ENCODE data around the gene VPS18.

VPS18 gene

DNA sequence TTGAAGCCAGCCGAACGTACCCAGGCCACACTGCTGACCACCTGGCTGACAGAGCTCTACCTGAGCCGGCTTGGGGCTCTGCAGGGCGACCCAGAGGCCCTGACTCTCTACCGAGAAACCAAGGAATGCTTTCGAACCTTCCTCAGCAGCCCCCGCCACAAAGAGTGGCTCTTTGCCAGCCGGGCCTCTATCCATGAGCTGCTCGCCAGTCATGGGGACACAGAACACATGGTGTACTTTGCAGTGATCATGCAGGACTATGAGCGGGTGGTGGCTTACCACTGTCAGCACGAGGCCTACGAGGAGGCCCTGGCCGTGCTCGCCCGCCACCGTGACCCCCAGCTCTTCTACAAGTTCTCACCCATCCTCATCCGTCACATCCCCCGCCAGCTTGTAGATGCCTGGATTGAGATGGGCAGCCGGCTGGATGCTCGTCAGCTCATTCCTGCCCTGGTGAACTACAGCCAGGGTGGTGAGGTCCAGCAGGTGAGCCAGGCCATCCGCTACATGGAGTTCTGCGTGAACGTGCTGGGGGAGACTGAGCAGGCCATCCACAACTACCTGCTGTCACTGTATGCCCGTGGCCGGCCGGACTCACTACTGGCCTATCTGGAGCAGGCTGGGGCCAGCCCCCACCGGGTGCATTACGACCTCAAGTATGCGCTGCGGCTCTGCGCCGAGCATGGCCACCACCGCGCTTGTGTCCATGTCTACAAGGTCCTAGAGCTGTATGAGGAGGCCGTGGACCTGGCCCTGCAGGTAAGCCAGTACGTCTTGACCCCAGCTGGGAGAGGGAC lies 6.2 kb downstream of the VPS18 start:
- no peak for DNase-seq (ENCODE audit: low read depth in 2 of 2)

DNA sequence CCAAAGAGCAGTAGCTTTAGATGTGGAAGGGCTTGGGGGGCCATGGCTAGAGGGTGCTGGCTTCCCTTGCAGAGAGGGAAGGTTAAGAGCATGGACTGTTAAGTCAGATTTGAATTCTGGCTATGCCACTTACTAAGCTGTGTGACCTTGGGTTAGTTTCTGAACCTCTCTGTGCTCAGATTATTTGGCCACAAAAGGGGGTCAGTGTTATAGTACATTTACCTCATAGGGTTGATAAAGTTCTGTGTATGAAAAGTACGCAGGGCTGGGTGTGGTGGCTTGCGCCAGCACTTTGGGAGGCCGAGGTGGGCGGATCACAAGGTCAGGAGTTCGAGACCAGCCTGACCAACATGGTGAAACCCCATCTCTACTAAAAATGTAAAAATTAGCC lies 6.8 kb downstream of the VPS18 start:
- no peak for DNase-seq (ENCODE audit: low read depth in 2 of 2)

DNA sequence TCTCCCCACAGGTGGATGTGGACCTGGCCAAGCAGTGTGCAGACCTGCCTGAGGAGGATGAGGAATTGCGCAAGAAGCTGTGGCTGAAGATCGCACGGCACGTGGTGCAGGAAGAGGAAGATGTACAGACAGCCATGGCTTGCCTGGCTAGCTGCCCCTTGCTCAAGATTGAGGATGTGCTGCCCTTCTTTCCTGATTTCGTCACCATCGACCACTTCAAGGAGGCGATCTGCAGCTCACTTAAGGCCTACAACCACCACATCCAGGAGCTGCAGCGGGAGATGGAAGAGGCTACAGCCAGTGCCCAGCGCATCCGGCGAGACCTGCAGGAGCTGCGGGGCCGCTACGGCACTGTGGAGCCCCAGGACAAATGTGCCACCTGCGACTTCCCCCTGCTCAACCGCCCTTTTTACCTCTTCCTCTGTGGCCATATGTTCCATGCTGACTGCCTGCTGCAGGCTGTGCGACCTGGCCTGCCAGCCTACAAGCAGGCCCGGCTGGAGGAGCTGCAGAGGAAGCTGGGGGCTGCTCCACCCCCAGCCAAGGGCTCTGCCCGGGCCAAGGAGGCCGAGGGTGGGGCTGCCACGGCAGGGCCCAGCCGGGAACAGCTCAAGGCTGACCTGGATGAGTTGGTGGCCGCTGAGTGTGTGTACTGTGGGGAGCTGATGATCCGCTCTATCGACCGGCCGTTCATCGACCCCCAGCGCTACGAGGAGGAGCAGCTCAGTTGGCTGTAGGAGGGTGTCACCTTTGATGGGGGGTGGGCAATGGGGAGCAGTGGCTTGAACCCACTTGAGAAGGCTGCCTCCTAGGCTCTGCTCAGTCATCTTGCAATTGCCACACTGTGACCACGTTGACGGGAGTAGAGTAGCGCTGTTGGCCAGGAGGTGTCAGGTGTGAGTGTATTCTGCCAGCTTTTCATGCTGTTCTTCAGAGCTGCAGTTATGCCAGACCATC lies 8.6 kb downstream of the VPS18 start:
- DNase-seq (ENCODE audit: low read depth in 2 of 2), result no peak

DNA sequence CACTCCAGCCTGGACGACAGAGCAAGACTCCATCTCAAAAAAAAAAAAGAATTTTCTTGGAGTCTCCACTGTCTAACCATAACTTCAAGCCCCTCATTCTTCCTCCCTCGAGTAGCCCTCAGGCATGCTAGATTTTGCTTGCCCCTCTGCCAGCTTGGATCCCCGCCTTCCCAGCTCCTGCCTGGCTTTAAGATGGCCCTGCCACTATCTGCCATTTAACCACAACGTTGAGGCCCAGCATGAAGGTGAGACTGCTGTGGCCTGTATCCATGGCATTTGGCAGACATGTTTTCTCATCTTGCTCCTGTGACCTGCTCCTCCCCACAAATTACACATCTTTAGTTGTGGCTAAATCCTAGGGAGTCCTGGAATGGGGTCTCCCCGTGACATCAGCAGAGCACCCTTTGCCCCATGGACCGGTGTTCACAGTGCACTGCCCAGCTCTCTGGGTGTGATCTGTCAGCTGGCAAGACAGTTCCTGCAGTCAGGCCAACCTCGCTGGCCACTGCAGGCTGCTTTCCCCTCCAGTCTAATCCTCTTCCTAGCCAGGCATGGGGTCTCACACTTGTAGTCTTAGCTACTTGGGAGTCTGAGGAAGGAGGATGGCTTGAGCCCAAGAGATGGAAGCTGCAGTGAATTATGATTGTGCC lies 10.4 kb downstream of the VPS18 start:
- DNase-seq (ENCODE audit: low read depth in 2 of 2), result no peak

DNA sequence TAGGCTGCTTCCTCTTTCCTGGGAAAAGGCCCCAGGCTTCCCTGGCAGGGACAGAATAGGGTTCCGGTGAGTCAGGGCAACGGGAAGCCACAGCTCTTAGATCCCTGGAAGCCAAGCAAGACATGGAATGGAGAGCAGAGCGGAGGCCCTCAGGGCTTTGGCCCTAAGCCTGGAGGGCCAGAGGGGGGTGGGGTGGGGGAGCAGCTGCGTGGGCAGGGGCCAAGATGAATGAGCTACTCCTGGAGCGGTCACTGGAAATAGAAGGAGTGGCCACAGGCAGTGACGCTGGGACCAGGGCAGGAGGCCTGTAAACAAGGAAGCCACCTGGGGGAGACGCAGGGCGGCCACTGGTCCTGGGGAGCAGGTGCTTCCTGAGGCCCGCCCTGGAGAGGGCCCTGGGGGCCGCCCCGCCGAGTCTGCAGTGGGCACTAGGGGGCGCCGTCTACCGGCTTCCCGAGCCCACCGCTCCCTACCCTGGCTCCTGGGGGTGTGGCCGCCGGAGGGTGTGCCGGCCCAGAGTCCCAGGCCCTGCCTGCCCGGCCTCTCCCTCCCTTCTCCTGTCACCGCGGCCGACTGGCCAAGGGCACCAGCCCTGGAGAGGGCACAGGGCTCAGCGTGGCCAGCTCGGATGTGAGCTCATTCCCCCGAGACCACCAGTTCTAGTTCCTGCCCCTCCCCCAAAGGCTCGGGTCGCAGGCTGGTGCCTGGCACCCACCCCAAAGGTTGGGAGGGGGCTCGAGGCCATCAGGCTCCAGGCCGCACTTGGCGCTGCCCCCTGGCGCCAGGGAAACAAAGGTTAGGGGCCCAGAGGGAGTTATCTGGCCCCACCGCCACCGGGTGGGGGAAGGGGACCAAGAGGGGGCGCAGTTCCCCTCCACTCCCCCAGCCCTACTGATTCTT lies 12.1 kb downstream of the VPS18 start:
- peak; percentile 41 to 68 for DNase-seq (ENCODE audit: low read depth in 2 of 2)

DNA sequence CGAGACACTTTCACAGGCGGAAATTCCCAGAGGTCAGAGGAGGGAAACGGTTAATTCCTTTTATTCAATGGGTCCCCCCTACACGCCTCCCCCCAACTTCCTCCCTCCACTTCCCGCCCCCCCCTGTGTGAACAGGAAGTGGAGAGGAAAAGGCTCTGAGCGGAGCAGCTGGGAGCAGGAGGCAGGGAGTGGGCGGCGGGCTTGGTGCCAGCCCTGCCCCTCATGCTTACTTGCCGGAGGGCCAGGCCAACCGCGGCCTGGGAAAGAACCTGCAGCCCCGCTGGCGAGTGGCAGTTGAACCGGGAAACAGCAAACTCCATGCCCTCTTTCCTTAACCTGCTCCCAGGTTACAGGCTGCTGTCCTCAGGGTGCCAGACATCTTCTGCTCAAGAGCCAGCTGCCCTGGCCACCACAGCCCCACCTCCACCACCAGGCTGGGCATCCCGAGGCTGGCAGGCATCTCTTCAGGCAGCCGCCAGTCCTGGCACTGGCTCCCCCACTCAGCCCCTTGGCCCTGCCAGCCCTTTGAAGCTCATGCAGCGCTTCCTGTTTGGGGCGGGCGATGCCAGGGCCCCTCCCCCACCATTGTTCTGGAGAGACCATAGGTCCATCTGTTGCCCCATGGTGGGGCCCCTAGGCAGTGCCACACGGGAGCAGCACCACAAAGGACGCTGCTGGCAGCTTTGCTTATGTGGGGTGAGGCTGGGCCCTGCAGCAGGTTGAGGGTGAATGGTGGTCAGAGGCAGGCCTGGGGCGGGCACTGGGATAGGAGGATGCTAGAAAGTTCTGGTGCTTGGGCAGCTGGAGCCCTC lies 12.9 kb downstream of the VPS18 start:
- DNase-seq (ENCODE audit: low read depth in 2 of 2), result peak in 1 of 2 donors; percentile 43

DNA sequence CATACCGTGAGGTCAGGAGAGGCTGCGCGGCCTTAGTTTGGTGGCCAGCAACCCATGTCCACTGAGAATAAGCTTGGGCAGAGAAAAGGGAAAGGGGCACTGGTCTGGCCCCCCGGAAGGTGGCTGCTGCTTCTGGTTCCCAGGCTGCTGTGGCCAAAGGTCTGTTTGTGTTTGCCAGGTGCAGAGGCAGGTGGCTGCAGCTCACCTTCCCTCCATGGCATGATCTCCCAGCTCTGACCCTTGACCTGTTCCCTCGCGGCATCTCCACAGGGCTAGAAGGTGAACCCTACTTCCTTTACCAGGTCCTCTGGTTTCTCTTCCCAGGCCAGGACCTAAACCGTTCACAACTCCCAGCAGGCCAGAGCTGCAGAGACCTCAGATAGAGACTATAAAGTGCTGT lies 13.8 kb downstream of the VPS18 start:
- DNase-seq (ENCODE audit: low read depth in 2 of 2), result no peak

DNA sequence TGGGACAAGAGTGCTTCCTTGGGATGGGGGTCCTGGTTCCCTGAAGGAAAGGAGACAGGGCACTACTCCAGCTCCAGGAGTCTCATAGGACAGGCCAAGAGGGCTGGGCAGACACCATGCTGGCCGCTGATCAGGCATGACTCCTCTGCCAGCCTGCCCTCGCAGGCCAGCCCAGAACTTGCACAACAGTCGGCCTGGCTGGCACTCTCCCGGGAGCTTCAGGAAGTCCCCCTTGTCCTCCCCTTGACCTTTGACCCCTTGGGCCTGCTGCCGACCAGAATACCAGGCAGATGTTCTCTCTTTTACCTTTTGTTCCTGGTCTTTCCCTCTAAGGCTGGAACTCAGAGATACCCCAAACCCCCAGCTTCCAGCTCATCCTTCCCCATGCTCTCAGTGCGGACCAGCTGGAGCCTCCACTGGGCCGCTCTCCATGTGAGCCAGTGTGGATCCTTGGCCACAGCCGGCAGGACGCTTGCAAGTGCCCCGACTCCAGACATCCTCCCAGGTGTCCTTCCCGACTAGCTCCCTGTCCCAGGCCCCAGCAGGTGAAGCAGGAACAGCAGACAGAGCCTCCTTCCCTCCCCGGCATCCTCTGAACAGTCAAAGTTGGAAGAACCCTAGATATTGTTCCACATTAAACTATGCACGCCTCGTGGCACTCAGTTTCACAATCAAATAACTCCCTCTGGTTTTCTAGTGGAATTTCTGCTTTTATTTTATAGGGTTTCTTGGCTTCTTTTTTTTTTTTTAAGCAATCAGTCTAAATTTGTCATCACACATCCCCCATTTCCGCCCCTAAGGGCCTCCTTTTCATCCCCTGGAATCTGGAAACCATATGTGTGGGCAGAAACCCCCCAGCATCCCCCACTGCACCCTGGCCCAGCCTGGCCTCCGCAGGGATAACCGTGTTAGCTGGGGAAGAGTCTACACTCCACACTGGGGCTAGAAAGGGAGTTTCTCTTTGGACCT lies 15.7 kb downstream of the VPS18 start:
- no peak for DNase-seq (ENCODE audit: low read depth in 2 of 2)

DNA sequence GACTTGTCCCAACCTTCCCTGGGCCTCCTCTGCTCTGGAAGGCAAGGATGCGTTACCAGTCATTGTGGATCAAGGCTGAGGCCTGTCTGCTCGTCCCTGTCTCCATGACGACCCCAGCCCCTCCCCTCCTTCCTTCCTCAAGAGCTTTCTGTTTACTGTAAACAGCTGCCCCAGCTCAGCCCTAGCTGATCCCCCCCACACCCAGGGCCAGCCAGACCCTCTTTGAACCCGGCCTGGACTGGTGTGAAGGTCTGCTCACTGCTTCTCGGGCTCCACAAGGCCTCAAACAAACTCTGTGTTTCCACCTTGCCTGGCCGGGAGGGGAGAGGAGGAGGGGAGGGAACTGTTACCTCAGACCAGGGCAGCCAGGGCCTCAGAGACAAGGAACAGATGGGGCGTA lies 16.9 kb downstream of the VPS18 start:
- no peak for DNase-seq (ENCODE audit: low read depth in 2 of 2)

DNA sequence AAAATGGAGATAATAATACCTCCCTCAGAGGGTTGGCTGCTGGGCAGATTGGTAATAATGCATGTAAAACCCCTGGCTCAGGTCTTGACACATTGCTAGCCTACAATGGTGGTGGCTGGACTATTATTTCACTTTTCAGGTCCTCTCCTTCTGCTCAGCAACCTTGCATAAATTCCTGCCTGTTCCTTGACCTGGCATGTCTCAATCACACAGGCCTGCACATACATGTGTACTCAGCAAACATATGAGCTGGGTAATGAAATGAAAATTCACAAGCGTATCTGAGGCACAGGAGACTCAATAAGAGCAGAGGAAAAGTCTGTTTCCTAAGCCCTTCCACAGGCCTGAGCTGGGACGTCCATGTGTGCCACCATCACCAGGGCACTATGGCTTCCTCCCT lies 17.4 kb downstream of the VPS18 start:
- DNase-seq (ENCODE audit: low read depth in 2 of 2), result no peak

DNA sequence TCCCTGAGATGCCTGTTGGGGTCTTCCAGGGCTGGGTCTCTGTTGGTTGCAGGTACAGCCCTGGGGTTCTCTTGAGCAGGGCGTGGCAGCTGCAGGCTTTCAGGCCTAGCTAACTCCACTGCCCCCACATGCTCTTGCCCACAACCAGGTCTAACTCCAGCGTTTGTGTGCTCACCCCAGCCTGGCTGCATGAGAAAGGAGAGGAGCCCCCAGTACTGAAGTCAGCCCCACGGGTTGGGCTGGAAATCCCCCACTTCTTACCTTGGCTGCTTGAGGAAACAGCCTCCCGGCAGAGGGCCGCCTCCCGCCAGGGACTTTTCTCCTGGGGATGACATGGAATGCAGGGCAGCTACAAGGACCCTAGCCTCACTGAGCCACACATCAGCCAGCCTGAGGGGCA lies 18.2 kb downstream of the VPS18 start:
- no peak for DNase-seq (ENCODE audit: low read depth in 2 of 2)

DNA sequence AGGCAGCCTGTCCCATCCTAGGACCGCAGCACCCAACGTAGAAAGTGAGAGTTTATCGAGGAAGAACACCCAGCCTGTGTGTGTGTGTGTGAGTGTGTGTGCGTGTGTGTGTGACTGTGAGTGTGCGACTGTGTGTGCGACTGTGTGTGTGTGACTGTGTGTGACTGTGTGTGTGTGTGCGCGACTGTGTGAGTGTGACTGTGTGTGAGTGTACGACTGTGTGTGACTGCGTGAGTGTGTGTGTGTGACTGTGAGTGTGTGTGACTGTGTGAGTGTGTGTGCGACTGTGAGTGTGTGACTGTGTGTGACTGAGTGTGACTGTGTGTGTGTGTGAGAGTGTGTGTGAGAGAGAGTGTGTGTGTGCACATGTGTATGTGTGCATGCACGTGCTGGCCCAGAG lies 19.8 kb downstream of the VPS18 start:
- DNase-seq (ENCODE audit: low read depth in 2 of 2), result no peak

DNA sequence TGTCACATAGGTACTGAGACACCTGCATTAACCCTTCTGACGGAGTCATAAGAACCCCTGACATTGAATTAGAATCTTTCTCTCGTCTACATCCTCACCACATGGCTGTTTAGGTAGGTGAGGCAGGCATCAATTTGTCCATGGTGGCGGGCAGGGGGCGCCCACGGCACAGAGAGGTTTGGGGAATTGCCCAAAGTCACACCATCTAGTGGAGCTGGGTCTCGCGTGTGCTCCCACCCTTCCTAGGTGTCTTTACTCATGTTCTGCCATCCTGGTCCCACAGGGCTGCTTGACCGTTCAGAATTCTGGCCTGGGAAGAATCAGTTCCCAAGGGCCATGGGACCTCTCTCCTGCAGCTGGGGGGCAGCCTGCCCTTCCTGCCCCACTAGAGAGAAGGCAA lies 20.2 kb downstream of the VPS18 start:
- DNase-seq (ENCODE audit: low read depth in 2 of 2), result no peak

DNA sequence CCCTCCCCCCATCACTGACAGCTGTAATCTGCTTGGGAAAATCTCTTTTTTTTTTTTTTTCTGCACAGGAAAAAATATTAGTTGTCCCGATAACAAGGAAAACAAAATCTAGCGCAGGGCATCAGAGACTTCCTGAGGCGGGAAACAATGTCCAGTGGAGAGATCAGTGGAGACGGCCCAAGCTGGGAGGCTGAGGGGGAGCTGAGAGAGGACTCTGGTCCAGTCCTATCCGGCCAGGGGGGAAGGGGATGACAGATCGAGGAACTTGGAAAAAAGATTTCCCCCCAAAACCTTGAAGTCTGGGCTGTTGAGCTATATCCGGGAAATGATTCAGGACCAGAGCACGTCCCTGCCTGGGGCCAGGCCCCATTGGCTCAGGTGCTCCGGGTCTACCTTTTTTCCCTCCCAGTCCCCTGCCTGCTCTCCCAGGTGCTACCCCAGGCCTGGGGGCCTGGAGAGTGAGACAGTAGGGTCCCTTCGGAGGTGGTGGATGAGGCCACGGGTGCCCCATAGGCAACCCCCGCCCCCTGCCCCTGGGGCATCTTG lies 20.9 kb downstream of the VPS18 start:
- DNase-seq (ENCODE audit: low read depth in 2 of 2), result no peak

DNA sequence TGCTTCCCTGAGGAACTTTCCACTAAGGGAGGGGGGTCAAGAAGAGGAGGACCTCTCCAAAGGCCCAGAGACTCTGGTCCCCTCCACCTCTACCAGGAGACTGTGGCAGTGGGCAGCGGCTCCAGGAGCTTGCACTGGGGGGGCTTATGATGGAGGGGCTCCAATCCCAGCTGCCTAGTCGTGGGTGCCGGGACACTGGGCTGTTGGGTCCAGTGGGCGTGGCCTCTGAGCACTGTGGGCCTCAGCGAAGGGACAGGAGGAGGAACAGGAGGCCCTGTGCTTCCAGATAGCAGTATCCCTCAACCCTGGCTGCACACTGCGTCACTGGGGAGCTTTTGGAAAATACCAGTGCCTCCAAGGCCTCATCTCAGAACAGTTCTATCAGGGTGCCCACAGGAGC lies 21.4 kb downstream of the VPS18 start:
- no peak for DNase-seq (ENCODE audit: low read depth in 2 of 2)

DNA sequence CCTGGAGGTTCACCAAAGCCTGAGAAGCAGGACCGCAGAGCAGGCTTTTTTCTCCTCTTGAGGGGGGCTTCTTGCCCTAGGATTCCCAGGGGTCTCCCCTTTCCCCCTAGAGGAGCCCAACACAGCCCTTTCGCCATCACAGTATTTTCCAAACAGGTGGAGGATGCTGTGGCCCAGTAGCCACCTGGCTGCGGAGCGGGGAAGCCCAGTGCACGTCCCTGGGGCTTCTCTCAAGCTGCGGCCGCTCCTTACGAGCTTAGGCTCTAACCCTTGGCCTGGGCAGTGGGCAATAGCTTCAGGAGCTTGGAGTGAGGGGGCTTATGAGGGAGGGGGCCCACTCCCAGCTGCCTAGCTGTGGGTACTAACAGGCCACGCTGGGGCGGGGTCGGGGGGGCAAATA lies 23.3 kb downstream of the VPS18 start:
- no peak for DNase-seq (ENCODE audit: low read depth in 2 of 2)

DNA sequence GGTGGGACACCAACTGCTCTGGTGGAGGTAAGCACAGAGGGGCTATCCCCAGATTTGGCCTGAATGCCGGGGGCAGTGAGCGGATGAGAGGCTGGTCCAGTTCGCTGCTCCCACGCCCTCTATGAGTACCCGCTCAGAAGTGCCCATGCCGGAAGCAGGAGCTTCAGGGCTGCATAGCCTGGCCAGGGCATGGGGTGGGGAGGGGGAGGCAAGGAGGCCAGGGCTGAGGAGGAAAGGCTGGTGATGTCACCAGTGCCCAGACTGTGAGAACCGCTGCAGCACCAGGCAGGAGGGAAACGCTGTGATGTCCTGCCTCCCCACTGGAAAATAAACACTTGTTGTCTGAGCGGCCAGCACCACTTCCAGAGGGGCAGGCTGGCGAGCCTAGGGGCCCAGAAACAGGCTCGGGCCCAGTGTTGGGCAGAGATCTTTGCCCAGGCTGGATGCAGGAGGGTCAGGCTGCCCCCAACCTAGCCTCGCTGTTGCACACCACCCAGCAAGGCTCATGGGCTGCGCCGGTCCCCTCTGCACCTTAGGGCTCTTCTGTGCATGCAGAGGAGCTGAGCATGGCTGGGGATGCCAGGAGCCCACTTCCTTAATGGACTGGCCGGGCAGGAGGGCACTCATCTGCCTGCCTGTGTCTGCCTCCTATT lies 24.0 kb downstream of the VPS18 start:
- no peak for DNase-seq (ENCODE audit: low read depth in 2 of 2)

DNA sequence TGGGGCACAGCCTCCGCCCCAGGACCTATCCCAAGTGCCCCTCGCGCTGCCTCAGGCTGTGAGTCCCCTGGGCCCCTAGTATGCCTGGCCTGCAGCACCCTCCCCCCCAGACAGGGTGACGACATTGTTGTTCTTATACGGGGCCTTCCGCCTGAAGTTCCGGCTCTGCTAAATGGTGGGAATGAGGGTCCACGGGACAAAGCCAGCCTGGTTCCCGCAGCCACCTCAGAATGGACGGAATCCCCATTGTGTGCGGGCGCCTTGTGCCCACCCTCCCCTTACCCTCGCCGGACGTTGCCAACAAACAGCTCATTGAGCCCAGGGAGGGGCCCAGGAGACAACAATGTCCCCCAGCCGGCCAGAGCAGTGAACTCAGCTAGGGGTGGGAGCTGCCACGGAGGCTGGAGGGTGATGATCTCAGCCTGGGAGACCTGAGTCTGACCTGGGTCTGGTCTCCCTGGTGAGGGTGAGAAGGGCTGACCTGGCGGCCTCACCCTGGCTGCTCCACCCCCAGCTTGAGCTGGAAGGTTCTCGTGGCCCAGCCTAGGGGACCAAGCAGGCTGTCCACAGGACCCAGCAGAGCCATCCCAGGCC lies 24.6 kb downstream of the VPS18 start:
- no peak for DNase-seq (ENCODE audit: low read depth in 2 of 2)

Measured in stimulated activated CD8-positive, alpha-beta memory T cell treated with anti-CD3 and anti-CD28 coated beads, Interleukin-7, amount 100 ng/mL, for 4 hours (primary cell).